Ascending aorta (tissue), 2 donors: ENCODE results near the gene SLC12A5. TPM values are rescaled to one million over a fixed set of nuclear protein-coding genes. Genes with fewer than 3 reads are reported as not detected.
"Not testable (repeated sequence)": the region's sequence is repeated elsewhere in the genome, so short reads cannot be mapped to it uniquely, and the experiment has no call there.

Experiments used
- DNase-seq, 2 donors: peaks; one replicate each; pipeline ENCODE4 v3.0.0-alpha.2; 2019; ENCODE audit warnings: low spot score in 2 of 2
- H3K27ac ChIP-seq, 2 donors: fragments of 200-600 bp; sonication (generic); one replicate each; pipeline ENCODE4 v1.5.1; 2016 to 2017; ENCODE audit warnings: mild to moderate bottlenecking in 1 of 2
- H3K27me3 ChIP-seq: fragments of 200-600 bp; sonication (generic); one replicate; pipeline ENCODE4 v1.5.1; 2017
- H3K36me3 ChIP-seq, 2 donors: fragments of 200-600 bp; sonication (generic); one replicate each; pipeline ENCODE4 v1.5.1; 2016
- H3K4me1 ChIP-seq, 2 donors: fragments of 200-600 bp; sonication (generic); one replicate each; pipeline ENCODE4 v1.5.1; 2016 to 2017; ENCODE audit warnings: mild to moderate bottlenecking in 1 of 2
- H3K4me3 ChIP-seq, 2 donors: fragments of 200-600 bp; sonication (generic); one replicate each; pipeline ENCODE4 v1.5.1; 2016 to 2017; ENCODE audit warnings: mild to moderate bottlenecking in 1 of 2
- H3K9me3 ChIP-seq, 2 donors: fragments of 200-600 bp; sonication (generic); one replicate each; pipeline ENCODE4 v1.5.1; 2016
- CTCF ChIP-seq, 3 experiments: fragments of 200-600 bp in 2 of 3; fragments of 450-650 bp in 1 of 3; sonication (generic) in 2 of 3; IDR thresholded peaks; one replicate each; pipeline ENCODE4 v1.5.1; 2016 to 2019; ENCODE audit warnings: antibody characterized with exemption in 3 of 3, mild to moderate bottlenecking in 1 of 3, moderate library complexity in 1 of 3
- intact Hi-C: fragments of 100-400 bp; cut with DNase I; formaldehyde crosslinking; loops from one replicate; pipeline ENCODE4 v1.15.1; 2023
- total RNA-seq: library from RNA; depleted of rRNA; stranded (reverse); fragments of >200 nt; gene quantifications from one replicate; pipeline ENCODE4 v1.1.0, GENCODE V29; 2016

The SLC12A5 gene
- not detected for total RNA-seq

- no peak within 1 kb of the TSS for H3K27ac ChIP-seq
- H3K4me3 ChIP-seq: no peak within 1 kb of the TSS
- peaks cover 14% of the 10 kb centered on the region for H3K27me3 ChIP-seq
- no peak for TF ChIP-seq CTCF (IDR thresholded peaks at IDR 0.05)
- no peaks in the 10 kb centered on the region for H3K36me3 ChIP-seq
- H3K4me1 ChIP-seq: no peaks in the 10 kb centered on the region
- intact Hi-C loops: no loop called here
- DNase-seq: no peak
- no peaks in the 10 kb centered on the region for H3K9me3 ChIP-seq
Observed at GRCh38 chr20:46028772-46029371, at the start of gene SLC12A5. TSS of gene SLC12A5 (plus strand) at chr20:46029215. CDS start at chr20:46029345, 130 bp downstream.

- no peak for TF ChIP-seq CTCF (IDR thresholded peaks at IDR 0.05)
- Histone ChIP-seq H3K4me3 (no peak overlapping the region), H3K9me3 (no peaks in the 10 kb centered on the region), H3K4me1 (no peaks in the 10 kb centered on the region), H3K27ac (no peak overlapping the region), H3K36me3 (no peaks in the 10 kb centered on the region), H3K27me3 (no peaks in the 10 kb centered on the region)
- peak in 1 of 2 donors; percentile 34 for DNase-seq
- intact Hi-C loops: no loop called here
Observed at GRCh38 chr20:45981261-45981660, 47.8 kb upstream of the SLC12A5 start.

- DNase-seq: no peak
- no peaks in the 10 kb centered on the region for H3K9me3 ChIP-seq
- no peak for TF ChIP-seq CTCF (IDR thresholded peaks at IDR 0.05)
- H3K27ac ChIP-seq: no peak overlapping the region
- no peak overlapping the region for H3K4me3 ChIP-seq
- no peaks in the 10 kb centered on the region for H3K4me1 ChIP-seq
- intact Hi-C loops: no loop called here
- no peaks in the 10 kb centered on the region for H3K27me3 ChIP-seq
- no peaks in the 10 kb centered on the region for H3K36me3 ChIP-seq
Observed at GRCh38 chr20:45983279-45983743, 45.7 kb upstream of the SLC12A5 start.

GRCh38 chr20:45985573-45985972, 43.4 kb upstream of the SLC12A5 start:
- no peaks in the 10 kb centered on the region for H3K27me3 ChIP-seq
- H3K4me3 ChIP-seq: no peak overlapping the region
- intact Hi-C loops: no loop called here
- no peak overlapping the region for H3K27ac ChIP-seq
- H3K36me3 ChIP-seq: no peaks in the 10 kb centered on the region
- TF ChIP-seq CTCF (IDR thresholded peaks at IDR 0.05): no peak
- no peaks in the 10 kb centered on the region for H3K4me1 ChIP-seq
- H3K9me3 ChIP-seq: no peaks in the 10 kb centered on the region
- DNase-seq: no peak

GRCh38 chr20:45987108-45987780, 41.8 kb upstream of the SLC12A5 start:
- intact Hi-C loops: no loop called here
- no peaks in the 10 kb centered on the region for H3K4me1 ChIP-seq
- H3K36me3 ChIP-seq: no peaks in the 10 kb centered on the region
- no peak overlapping the region for H3K4me3 ChIP-seq
- no peaks in the 10 kb centered on the region for H3K9me3 ChIP-seq
- no peak for DNase-seq
- TF ChIP-seq CTCF (IDR thresholded peaks at IDR 0.05): peak; percentile 63 to 72 (median 67)
- no peaks in the 10 kb centered on the region for H3K27me3 ChIP-seq
- no peak overlapping the region for H3K27ac ChIP-seq

- H3K27ac ChIP-seq, H3K36me3 ChIP-seq, DNase-seq, H3K27me3 ChIP-seq, H3K4me1 ChIP-seq, intact Hi-C loops, H3K9me3 ChIP-seq, H3K4me3 ChIP-seq: not testable (repeated sequence)
Observed at GRCh38 chr20:45988830-45989229, 40.2 kb upstream of the SLC12A5 start.
